ENCODE results near the gene LARGE1. TPM values are rescaled to one million over a fixed set of nuclear protein-coding genes. Genes with fewer than 3 reads are reported as not detected.

The LARGE1 gene
- total and polyA plus RNA-seq, 2 of the 13 experiments (the other 11 are each of a cell fraction or from before 2014, with no cell fraction given), result 8.4 to 11.0 TPM

GRCh38 chr22:33680632-33681031 lies 239.6 kb downstream of the LARGE1 start (continued):
- no peak for TF ChIP-seq ZNF550 (CRISPR knock-in tag; IDR thresholded peaks at IDR 0.05; ENCODE audit: borderline replicate concordance)
- TF ChIP-seq ZNF543 (CRISPR knock-in tag; IDR thresholded peaks at IDR 0.05), result no peak

- BruUV-seq (replicated peaks), result no TSS peak
- FAIRE-seq, result no peak
- TF ChIP-seq HOMEZ (CRISPR knock-in tag; IDR thresholded peaks at IDR 0.05; ENCODE audit: low read depth), result no peak
- TF ChIP-seq CEBPG (CRISPR knock-in tag; IDR thresholded peaks at IDR 0.05), result no peak
- no peak for TF ChIP-seq KDM1A (CRISPR knock-in tag; IDR thresholded peaks at IDR 0.05)
- TF ChIP-seq HDAC2 (CRISPR knock-in tag; IDR thresholded peaks at IDR 0.05), result no peak
- no peak for TF ChIP-seq NFATC3 (CRISPR knock-in tag; IDR thresholded peaks at IDR 0.05)
- TF ChIP-seq ZFP36 (IDR thresholded peaks at IDR 0.05; ENCODE audit: borderline replicate concordance, low read depth, low read length, partially characterized antibody), result no peak
- no peak for TF ChIP-seq YY1 (IDR thresholded peaks at IDR 0.05; ENCODE audit: insufficient read depth, insufficient replicate concordance, low read depth, low read length)
- TF ChIP-seq KDM3A (CRISPR knock-in tag; IDR thresholded peaks at IDR 0.05; ENCODE audit: low read depth), result no peak
- TF ChIP-seq ATF7-NPFF (CRISPR knock-in tag; IDR thresholded peaks at IDR 0.05; ENCODE audit: low read depth), result no peak
- TF ChIP-seq ZNF30 (CRISPR knock-in tag; IDR thresholded peaks at IDR 0.05), result no peak
- no peak for TF ChIP-seq ZNF280D (CRISPR knock-in tag; IDR thresholded peaks at IDR 0.05)
- TF ChIP-seq RNF219 (CRISPR knock-in tag; IDR thresholded peaks at IDR 0.05), result no peak
- no peak for TF ChIP-seq U2AF1 (optimal IDR thresholded peaks at IDR 0.05; ENCODE audit: low read depth, low read length)
- no peak for TF ChIP-seq ZBTB2 (CRISPR knock-in tag; IDR thresholded peaks at IDR 0.05; ENCODE audit: low read depth)
Measured at GRCh38 chr22:33678523-33678922, 241.8 kb downstream of the LARGE1 start.

More at GRCh38 chr22:33678523-33678922, 241.8 kb downstream of the LARGE1 start:
- Histone ChIP-seq H3K9me3 (ENCODE audit: low read length) (no peaks in the 10 kb centered on the region), H3K4me1 (ENCODE audit: insufficient read depth, low read length) (no peaks in the 10 kb centered on the region), H3K4me2 (ENCODE audit: low read depth, low read length) (no peak overlapping the region), H3K9ac (ENCODE audit: insufficient read depth, low read depth, low read length) (no peak overlapping the region), H3K27ac (ENCODE audit: extremely low read length, insufficient read depth, low read length) (no peak overlapping the region), H3K79me2 (ENCODE audit: insufficient read depth, low read length) (no peaks in the 10 kb centered on the region), H4K20me1 (ENCODE audit: insufficient read depth, low read length) (no peaks in the 10 kb centered on the region), H3K36me3 (replicated peaks in 1 of 2; ENCODE audit: control insufficient read depth in 1 of 2, insufficient read depth in 2 of 2, low read length in 2 of 2) (no peaks in the 10 kb centered on the region), H3K4me3 (replicated peaks in 1 of 3; ENCODE audit: insufficient read depth in 1 of 3, low read depth in 2 of 3, low read length in 3 of 3) (no peak overlapping the region), H3K27me3 (ENCODE audit: control insufficient read depth in 1 of 2, insufficient read depth in 2 of 2, low read length in 2 of 2) (no peaks in the 10 kb centered on the region), H2AFZ (ENCODE audit: low read length) (no peak overlapping the region)
- 96% methylated on average over 11 of the region's 11 CpGs for WGBS (ENCODE audit: low lambda C conversion rate)
- no peak for ATAC-seq
- intact Hi-C loops (cut with micrococcal nuclease; ENCODE audit: unreplicated experiment), result no loop called here
- DNase-seq (ENCODE audit: low spot score), result no peak
- in situ Hi-C loops (cut with HindIII; ENCODE audit: extremely low pct_ligation_motif_present, low pct_unique_long_range_greater_than_20kb), result no loop called here
- ChIA-PET CTCF (ENCODE audit: low intra/inter-chr PET ratio, low total read pairs) (no interaction called here), POLR2A (no interaction called here)
